Naive thymus-derived CD4-positive, alpha-beta T cell (primary cell): ENCODE measurements around the gene ITPR2. TPM values are rescaled to one million over a fixed set of nuclear protein-coding genes. Genes with fewer than 3 reads are reported as not detected.
"Not testable (repeated sequence)": the region's sequence is repeated elsewhere in the genome, so short reads cannot be mapped to it uniquely, and the experiment has no call there.

Experiments
- ATAC-seq: fragments of 150-1000 bp; cut with Tn5 transposase; 2 replicates; pipeline ENCODE4 v1.10.0; 2021; ENCODE audit warnings: mild to moderate bottlenecking, moderate library complexity
- CTCF ChIA-PET: fragments of 350-600 bp; sonication (Branson Sonifier 250); formaldehyde crosslinking; loops from one replicate; lab custom pipeline; 2021; ENCODE audit warnings: antibody characterized with exemption; lab: Charles Lee
- POLR2A ChIA-PET: fragments of 350-600 bp; sonication (Branson Sonifier 250); formaldehyde crosslinking; loops from one replicate; lab custom pipeline; 2021; ENCODE audit warnings: antibody characterized with exemption, inconsistent platforms; lab: Charles Lee
- DNase-seq, 9 donors: peaks; one replicate each; pipeline versions ENCODE4 v3.0.0 to v3.0.0-alpha.2; 2020 to 2022; ENCODE audit warnings: mixed read lengths in 1 of 9
- H3K27ac ChIP-seq: one replicate; pipeline ENCODE4 v1.7.0; 2013; ENCODE audit warnings: mild to moderate bottlenecking, low read depth, low read length, moderate library complexity
- H3K27me3 ChIP-seq, 2 donors: one replicate each; pipeline ENCODE4 v1.7.0; 2013; ENCODE audit warnings: low read length in 2 of 2, mild to moderate bottlenecking in 2 of 2, moderate library complexity in 2 of 2; ENCODE audit not compliant: control insufficient read depth in 2 of 2, insufficient read depth in 2 of 2
- H3K36me3 ChIP-seq, 3 experiments: 1 replicate in 2 of 3; 2 replicates in 1 of 3; pipeline ENCODE4 v1.7.0; 2013; ENCODE audit warnings: low read length in 3 of 3, mild to moderate bottlenecking in 3 of 3, moderate library complexity in 1 of 3; ENCODE audit not compliant: insufficient read depth in 3 of 3, control insufficient read depth in 2 of 3
- H3K4me1 ChIP-seq, 2 donors: one replicate each; pipeline ENCODE4 v1.7.0; 2013; ENCODE audit warnings: low read length in 2 of 2, mild to moderate bottlenecking in 2 of 2, moderate library complexity in 1 of 2; ENCODE audit not compliant: control insufficient read depth in 2 of 2, insufficient read depth in 2 of 2
- H3K4me3 ChIP-seq: 2 replicates; pipeline ENCODE4 v1.7.0; 2013; ENCODE audit warnings: mild to moderate bottlenecking, low read length
- H3K9me3 ChIP-seq, 3 experiments: 1 replicate in 2 of 3; 2 replicates in 1 of 3; pipeline ENCODE4 v1.7.0; 2013; ENCODE audit warnings: low read length in 3 of 3; ENCODE audit not compliant: control insufficient read depth in 2 of 3
- H3K27ac Mint-ChIP-seq, 9 donors: one replicate each; pipeline ENCODE4 v1.8.0; 2020 to 2022; ENCODE audit warnings: mixed read lengths in 9 of 9, mild to moderate bottlenecking in 8 of 9, moderate library complexity in 5 of 9, inconsistent platforms in 2 of 9
- H3K27me3 Mint-ChIP-seq, 5 donors: one replicate each; pipeline ENCODE4 v1.8.0; 2021 to 2022; ENCODE audit warnings: mixed read lengths in 5 of 5, mild to moderate bottlenecking in 1 of 5
- H3K36me3 Mint-ChIP-seq, 5 donors: one replicate each; pipeline ENCODE4 v1.8.0; 2020 to 2022; ENCODE audit warnings: mixed read lengths in 5 of 5, mild to moderate bottlenecking in 3 of 5, inconsistent platforms in 1 of 5
- H3K4me1 Mint-ChIP-seq, 7 donors: one replicate each; pipeline ENCODE4 v1.8.0; 2020 to 2022; ENCODE audit warnings: mixed read lengths in 7 of 7, mild to moderate bottlenecking in 3 of 7, inconsistent platforms in 1 of 7
- H3K4me3 Mint-ChIP-seq, 10 donors: one replicate each; pipeline ENCODE4 v1.8.0; 2020 to 2022; ENCODE audit warnings: mild to moderate bottlenecking in 10 of 10, mixed read lengths in 10 of 10, moderate library complexity in 6 of 10, inconsistent platforms in 2 of 10
- H3K9me3 Mint-ChIP-seq, 11 donors: one replicate each; pipeline ENCODE4 v1.8.0; 2020 to 2022; ENCODE audit warnings: mixed read lengths in 11 of 11, mild to moderate bottlenecking in 4 of 11, inconsistent platforms in 1 of 11, moderate library complexity in 1 of 11
- intact Hi-C, 2 donors: fragments of 100-400 bp; cut with micrococcal nuclease; formaldehyde crosslinking; loops; one replicate each; pipeline ENCODE4 v1.15.1; 2023
- polyA plus RNA-seq, 2 donors: library from polyadenylated mRNA; unstranded; fragments of 300-500 nt; fragmentation: Illumina TruSeq; gene quantifications; one replicate each; pipeline ENCODE4 v1.2.3, GENCODE V29; 2021
- total RNA-seq, 6 experiments: library from RNA in 5 of 6; stranded (reverse) in 5 of 6; gene quantifications; 1 replicate in 5 of 6; 2 replicates in 1 of 6; pipeline ENCODE4 v1.2.3 and lab custom pipeline; 2021 to 2026

ITPR2 gene
- total and polyA plus RNA-seq, 7 experiments from 2014 or later, result 11.3 to 71.5 (median 51.4) TPM

DNA sequence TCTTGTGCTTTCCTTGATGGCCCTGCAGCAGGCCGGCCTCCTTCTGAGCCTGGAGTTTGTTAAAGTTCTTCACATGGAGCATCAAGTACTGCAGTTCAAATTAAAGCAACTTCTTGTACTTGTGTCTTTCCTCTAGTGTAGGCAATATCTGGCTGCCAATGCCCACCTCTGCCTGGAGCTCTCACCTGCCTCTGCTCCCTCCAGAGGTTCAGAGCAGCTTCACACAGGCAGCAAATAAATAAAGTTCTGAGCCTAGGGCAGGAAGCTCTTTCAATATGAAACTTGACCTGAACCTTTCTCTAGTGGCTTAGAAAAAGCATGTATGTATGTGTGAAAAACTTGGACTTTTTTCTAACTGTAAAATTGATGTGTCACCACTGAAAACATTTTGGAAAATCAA, 65.9 kb downstream of the ITPR2 start:
- peaks cover 18 to 27% (median 21%) of the 10 kb centered on the region in 7 donors for H3K4me1 Mint-ChIP-seq
- H3K36me3 Mint-ChIP-seq, result peaks cover 9 to 61% (median 55%) of the 10 kb centered on the region in 5 donors
- POLR2A ChIA-PET, result no interaction called here
- intact Hi-C loops, result no loop called here
- Histone ChIP-seq H3K9me3 (peaks cover 0 to 4% (median 0%) of the 10 kb centered on the region in 3 experiments), H3K4me3 (no peak overlapping the region), H3K27me3 (no peaks in the 10 kb centered on the region), H3K4me1 (no peaks in the 10 kb centered on the region), H3K36me3 (peaks cover 0 to 3% (median 0%) of the 10 kb centered on the region in 3 experiments), H3K27ac (no peak overlapping the region)
- peak overlapping the region in 2 of 9 donors; percentile 11 to 61 for H3K27ac Mint-ChIP-seq
- H3K27me3 Mint-ChIP-seq, result no peaks in the 10 kb centered on the region
- DNase-seq (no peak), ATAC-seq (no peak)
- CTCF ChIA-PET, result no interaction called here
- H3K4me3 Mint-ChIP-seq, result no peak overlapping the region
- H3K9me3 Mint-ChIP-seq, result peaks cover 0 to 29% (median 11%) of the 10 kb centered on the region in 11 donors

GRCh38 chr12:26762186-26762585, 70.8 kb downstream of the ITPR2 start:
- POLR2A ChIA-PET, result no interaction called here
- no peak overlapping the region for H3K27ac ChIP-seq
- no peak overlapping the region for H3K27ac Mint-ChIP-seq
- no peak overlapping the region for H3K4me3 Mint-ChIP-seq
- peaks cover 0 to 7% (median 3%) of the 10 kb centered on the region in 3 experiments for H3K36me3 ChIP-seq
- H3K4me1 ChIP-seq, result no peaks in the 10 kb centered on the region
- peaks cover 13 to 60% (median 56%) of the 10 kb centered on the region in 5 donors for H3K36me3 Mint-ChIP-seq
- ATAC-seq, result no peak
- H3K4me3 ChIP-seq, result no peak overlapping the region
- H3K9me3 Mint-ChIP-seq, result peaks cover 4 to 68% (median 26%) of the 10 kb centered on the region in 11 donors
- H3K4me1 Mint-ChIP-seq, result peaks cover 0 to 5% (median 4%) of the 10 kb centered on the region in 7 donors
- H3K27me3 Mint-ChIP-seq, result no peaks in the 10 kb centered on the region
- H3K27me3 ChIP-seq, result no peaks in the 10 kb centered on the region
- intact Hi-C loops, result no loop called here
- H3K9me3 ChIP-seq, result peaks cover 0 to 17% (median 0%) of the 10 kb centered on the region in 3 experiments
- CTCF ChIA-PET, result no interaction called here
- DNase-seq, result no peak

GRCh38 chr12:26761775-26762174, 71.2 kb downstream of the ITPR2 start:
- Mint-ChIP-seq H3K4me1 (peaks cover 0 to 5% (median 0%) of the 10 kb centered on the region in 7 donors), H3K4me3 (no peak overlapping the region), H3K27ac (no peak overlapping the region), H3K9me3 (peaks cover 4 to 68% (median 24%) of the 10 kb centered on the region in 11 donors), H3K27me3 (no peaks in the 10 kb centered on the region), H3K36me3 (peaks cover 13 to 56% (median 53%) of the 10 kb centered on the region in 5 donors)
- POLR2A ChIA-PET, result no interaction called here
- CTCF ChIA-PET, result interaction anchor here (0.7 kb wide), 1 partner anchor 538 kb away, joined by 3 read pairs; no protein-coding TSS in a partner anchor
- intact Hi-C loops, result no loop called here
- Histone ChIP-seq H3K4me1 (no peaks in the 10 kb centered on the region), H3K9me3 (peaks cover 0 to 20% (median 0%) of the 10 kb centered on the region in 3 experiments), H3K36me3 (peaks cover 0 to 7% (median 3%) of the 10 kb centered on the region in 3 experiments), H3K27me3 (no peaks in the 10 kb centered on the region), H3K27ac (no peak overlapping the region), H3K4me3 (no peak overlapping the region)
- DNase-seq (no peak), ATAC-seq (no peak)

- Mint-ChIP-seq H3K36me3 (peaks cover 12 to 58% (median 52%) of the 10 kb centered on the region in 5 donors), H3K9me3 (peaks cover 3 to 76% (median 29%) of the 10 kb centered on the region in 11 donors), H3K27me3 (no peaks in the 10 kb centered on the region), H3K4me3 (no peak overlapping the region), H3K4me1 (peaks cover 0 to 5% (median 0%) of the 10 kb centered on the region in 7 donors), H3K27ac (no peak overlapping the region)
- H3K4me1 ChIP-seq, result no peaks in the 10 kb centered on the region
- ATAC-seq (no peak), DNase-seq (no peak)
- H3K27ac ChIP-seq, result no peak overlapping the region
- H3K36me3 ChIP-seq, result peaks cover 0 to 7% (median 3%) of the 10 kb centered on the region in 3 experiments
- CTCF ChIA-PET, result no interaction called here
- POLR2A ChIA-PET, result no interaction called here
- no peaks in the 10 kb centered on the region for H3K27me3 ChIP-seq
- intact Hi-C loops, result no loop called here
- H3K4me3 ChIP-seq, result no peak overlapping the region
- H3K9me3 ChIP-seq, result peaks cover 0 to 26% (median 0%) of the 10 kb centered on the region in 3 experiments
Measured at GRCh38 chr12:26760657-26761293, 72.2 kb downstream of the ITPR2 start.

GRCh38 chr12:26755362-26755761, 77.6 kb downstream of the ITPR2 start:
- H3K4me3 Mint-ChIP-seq, H3K27me3 Mint-ChIP-seq, H3K4me1 ChIP-seq, H3K9me3 ChIP-seq, H3K27ac ChIP-seq, intact Hi-C loops, DNase-seq, H3K36me3 ChIP-seq, POLR2A ChIA-PET, ATAC-seq, CTCF ChIA-PET, H3K4me3 ChIP-seq, H3K27me3 ChIP-seq, H3K27ac Mint-ChIP-seq: not testable (repeated sequence)
- H3K4me1 Mint-ChIP-seq, result peaks cover 5 to 32% (median 21%) of the 10 kb centered on the region in 7 donors
- H3K36me3 Mint-ChIP-seq, result peaks cover 0 to 43% (median 39%) of the 10 kb centered on the region in 5 donors
- H3K9me3 Mint-ChIP-seq, result peaks cover 0 to 50% (median 12%) of the 10 kb centered on the region in 11 donors

- Mint-ChIP-seq H3K4me3 (no peak overlapping the region), H3K4me1 (peaks cover 12 to 39% (median 32%) of the 10 kb centered on the region in 7 donors), H3K27ac (no peak overlapping the region), H3K9me3 (peaks cover 0 to 45% (median 12%) of the 10 kb centered on the region in 11 donors), H3K27me3 (no peaks in the 10 kb centered on the region), H3K36me3 (peaks cover 0 to 41% (median 34%) of the 10 kb centered on the region in 5 donors)
- DNase-seq (no peak), ATAC-seq (no peak)
- Histone ChIP-seq H3K27ac (no peak overlapping the region), H3K4me1 (peaks cover 2 to 5% of the 10 kb centered on the region in 2 donors), H3K9me3 (peaks cover 0 to 9% (median 0%) of the 10 kb centered on the region in 3 experiments), H3K4me3 (no peak overlapping the region), H3K27me3 (no peaks in the 10 kb centered on the region), H3K36me3 (no peaks in the 10 kb centered on the region)
- intact Hi-C loops, result no loop called here
- ChIA-PET POLR2A (interaction anchor here (0.6 kb wide), 2 partner anchors 9 to 845 kb away, joined by 3 read pairs; no protein-coding TSS in a partner anchor), CTCF (no interaction called here)
Measured at GRCh38 chr12:26754148-26754547, 78.8 kb downstream of the ITPR2 start.
